ENCODE data around the gene TRIM69.
A peak's percentile ranks its signal among the peaks of the same experiment; 100 is the strongest.

TRIM69 gene

DNA sequence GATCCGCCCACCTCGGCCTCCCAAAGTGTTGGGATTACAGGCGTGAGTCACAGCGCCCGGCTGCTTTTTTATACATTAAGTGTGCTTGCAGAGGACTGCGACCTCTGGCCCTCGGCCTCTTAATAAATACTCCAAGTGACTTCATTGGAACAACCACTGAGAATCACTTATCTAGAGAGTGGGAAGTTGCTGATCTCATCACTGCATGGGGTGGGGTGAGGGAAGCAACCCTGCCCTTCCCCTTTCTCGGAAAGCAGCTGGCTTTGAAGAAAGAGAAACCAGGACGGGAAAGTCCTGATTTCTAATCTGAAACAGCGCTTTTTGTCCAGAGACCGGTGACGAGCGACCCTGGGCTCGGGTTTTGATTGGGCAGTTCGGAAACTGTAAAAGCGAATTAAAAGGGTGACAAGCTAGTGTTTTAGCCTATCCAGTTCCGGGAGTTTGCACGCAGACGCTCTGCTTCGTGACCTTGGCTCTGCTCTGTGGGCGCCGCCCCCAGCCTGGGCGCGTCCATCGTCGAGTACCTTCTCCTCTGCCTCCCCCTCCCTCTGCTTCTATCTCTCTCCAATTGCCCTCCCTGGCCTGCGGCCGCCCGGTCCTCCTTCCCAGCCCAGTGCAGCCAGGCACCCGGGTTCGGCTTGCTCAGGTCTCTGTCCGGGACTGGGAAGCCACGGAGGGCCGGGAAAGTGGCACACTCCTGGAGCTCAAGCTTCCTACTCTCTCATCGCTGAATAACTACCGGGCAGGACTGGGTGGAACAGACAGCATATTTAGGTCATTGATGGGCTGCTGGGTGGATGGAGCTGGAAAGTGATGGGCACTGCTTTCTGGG lies 7.5 kb upstream of the TRIM69 start:
- TF ChIP-seq, protein P1, sequence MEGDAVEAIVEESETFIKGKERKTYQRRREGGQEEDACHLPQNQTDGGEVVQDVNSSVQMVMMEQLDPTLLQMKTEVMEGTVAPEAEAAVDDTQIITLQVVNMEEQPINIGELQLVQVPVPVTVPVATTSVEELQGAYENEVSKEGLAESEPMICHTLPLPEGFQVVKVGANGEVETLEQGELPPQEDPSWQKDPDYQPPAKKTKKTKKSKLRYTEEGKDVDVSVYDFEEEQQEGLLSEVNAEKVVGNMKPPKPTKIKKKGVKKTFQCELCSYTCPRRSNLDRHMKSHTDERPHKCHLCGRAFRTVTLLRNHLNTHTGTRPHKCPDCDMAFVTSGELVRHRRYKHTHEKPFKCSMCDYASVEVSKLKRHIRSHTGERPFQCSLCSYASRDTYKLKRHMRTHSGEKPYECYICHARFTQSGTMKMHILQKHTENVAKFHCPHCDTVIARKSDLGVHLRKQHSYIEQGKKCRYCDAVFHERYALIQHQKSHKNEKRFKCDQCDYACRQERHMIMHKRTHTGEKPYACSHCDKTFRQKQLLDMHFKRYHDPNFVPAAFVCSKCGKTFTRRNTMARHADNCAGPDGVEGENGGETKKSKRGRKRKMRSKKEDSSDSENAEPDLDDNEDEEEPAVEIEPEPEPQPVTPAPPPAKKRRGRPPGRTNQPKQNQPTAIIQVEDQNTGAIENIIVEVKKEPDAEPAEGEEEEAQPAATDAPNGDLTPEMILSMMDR (IDR thresholded peaks at IDR 0.05; ENCODE audit: low read depth, low read length, poor library complexity, severe bottlenecking): no peak
- TF ChIP-seq EZH2phosphoT487 (IDR thresholded peaks at IDR 0.05; ENCODE audit: borderline replicate concordance, low read length): no peak
- H4K20me1 ChIP-seq (ENCODE audit: control insufficient read depth, insufficient read depth, low read depth, low read length): no peaks in the 10 kb centered on the region
- peaks cover 34% of the 10 kb centered on the region for H3F3A ChIP-seq (ENCODE audit: control insufficient read depth, insufficient read depth)
- H3K36me3 ChIP-seq (ENCODE audit: control insufficient read depth, low read length): peaks cover 14% of the 10 kb centered on the region
- no peaks in the 10 kb centered on the region for H3K9me2 ChIP-seq (replicated peaks; ENCODE audit: control insufficient read depth, low read length)
- no peaks in the 10 kb centered on the region for H3K9me3 ChIP-seq (ENCODE audit: control insufficient read depth, insufficient read depth, low read length)
- peak overlapping the region; percentile 100 for H3K4me3 ChIP-seq (ENCODE audit: low read length)
- H3K4me2 ChIP-seq (ENCODE audit: low read length): peak overlapping the region; percentile 99
- H3K79me2 ChIP-seq (ENCODE audit: control insufficient read depth, low read length): peaks cover 17% of the 10 kb centered on the region
- H3K27me3 ChIP-seq (ENCODE audit: control insufficient read depth, low read length): no peaks in the 10 kb centered on the region
- H3K4me1 ChIP-seq (ENCODE audit: control insufficient read depth, low read length): peaks cover 60% of the 10 kb centered on the region
- peak overlapping the region; percentile 84 for H3K27ac ChIP-seq (ENCODE audit: low read depth, low read length)

DNA sequence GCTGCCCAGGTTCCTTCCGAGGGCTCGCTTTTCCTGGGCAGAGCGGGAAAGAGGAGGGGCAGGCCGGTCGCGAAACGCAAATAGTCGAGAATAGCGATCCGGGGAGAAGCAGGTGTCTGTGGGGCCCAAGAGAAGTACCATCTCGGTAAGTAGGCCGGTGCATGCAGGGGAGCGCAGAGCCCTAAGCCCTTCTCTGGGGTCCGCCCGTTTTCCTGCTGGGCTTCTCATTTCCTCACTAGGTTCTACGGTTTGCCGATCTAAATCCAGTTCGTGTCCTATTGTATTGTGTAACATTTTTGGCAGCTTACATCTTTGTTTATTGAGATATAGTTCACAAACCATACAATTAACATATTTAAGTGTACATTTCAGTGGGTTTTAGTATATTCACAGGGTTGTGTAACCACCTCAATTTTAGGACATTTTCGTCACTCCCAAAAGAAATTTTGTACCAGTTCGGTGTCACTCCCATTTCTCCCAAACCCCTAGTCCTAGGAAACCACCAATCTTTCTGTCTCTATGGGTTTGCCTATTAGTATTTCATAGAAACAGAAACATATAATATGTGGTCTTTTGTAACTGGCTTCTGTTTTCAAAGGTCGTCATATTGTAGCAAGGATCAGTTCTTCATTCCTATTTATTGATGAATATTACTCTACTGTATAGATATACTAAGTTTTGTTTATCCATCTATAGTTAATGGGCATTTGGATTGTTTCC lies 6.8 kb upstream of the TRIM69 start:
- Histone ChIP-seq H3K9me3 (ENCODE audit: control insufficient read depth, insufficient read depth, low read length) (no peaks in the 10 kb centered on the region), H3K4me3 (ENCODE audit: low read length) (peak overlapping the region; percentile 100), H3K4me2 (ENCODE audit: low read length) (peak overlapping the region; percentile 99), H3F3A (ENCODE audit: control insufficient read depth, insufficient read depth) (peaks cover 30% of the 10 kb centered on the region), H3K27ac (ENCODE audit: low read depth, low read length) (peak overlapping the region; percentile 84), H3K27me3 (ENCODE audit: control insufficient read depth, low read length) (no peaks in the 10 kb centered on the region), H3K79me2 (ENCODE audit: control insufficient read depth, low read length) (peaks cover 17% of the 10 kb centered on the region), H3K9me2 (replicated peaks; ENCODE audit: control insufficient read depth, low read length) (no peaks in the 10 kb centered on the region), H3K4me1 (ENCODE audit: control insufficient read depth, low read length) (peaks cover 53% of the 10 kb centered on the region), H4K20me1 (ENCODE audit: control insufficient read depth, insufficient read depth, low read depth, low read length) (no peaks in the 10 kb centered on the region), H3K36me3 (ENCODE audit: control insufficient read depth, low read length) (peaks cover 14% of the 10 kb centered on the region)
- TF ChIP-seq, protein P1 (IDR thresholded peaks at IDR 0.05; ENCODE audit: low read depth, low read length, poor library complexity, severe bottlenecking): no peak
- TF ChIP-seq EZH2phosphoT487 (IDR thresholded peaks at IDR 0.05; ENCODE audit: borderline replicate concordance, low read length): no peak

DNA sequence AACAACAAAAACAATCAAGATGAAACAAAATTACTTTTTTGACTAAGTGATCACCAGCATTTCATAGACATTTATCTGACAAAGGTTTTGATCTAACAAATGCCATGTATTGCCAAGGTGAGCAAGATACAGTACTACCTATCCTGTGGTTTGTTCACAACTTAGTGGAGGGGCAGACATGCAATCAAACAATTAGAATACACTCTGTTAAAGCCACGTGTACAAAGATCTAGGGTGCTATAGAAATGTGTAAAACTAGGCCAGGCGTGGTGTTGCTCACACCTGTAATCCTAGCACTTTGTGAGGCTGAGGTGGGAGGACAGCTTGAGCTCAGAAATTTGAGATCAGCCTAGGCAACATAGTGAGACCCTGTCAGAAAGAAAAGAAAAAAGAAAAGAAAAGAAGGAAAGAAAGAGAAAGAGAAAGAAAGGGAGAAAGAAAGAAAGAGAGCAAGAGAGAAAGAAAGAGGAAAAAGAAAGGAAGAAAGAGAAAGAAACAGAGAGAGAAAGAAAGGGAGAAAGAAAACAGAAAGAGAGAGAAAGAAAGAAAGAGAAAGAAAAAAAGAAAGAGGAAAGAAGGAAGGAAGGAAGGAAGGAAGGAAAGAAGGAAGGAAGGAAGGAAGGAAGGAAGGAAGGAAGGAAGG lies 1.4 kb upstream of the TRIM69 start:
- no peaks in the 10 kb centered on the region for H3K9me2 ChIP-seq (replicated peaks; ENCODE audit: control insufficient read depth, low read length)

More for the DNA sequence above, 1.4 kb upstream of the TRIM69 start:
- TF ChIP-seq, protein P1 (IDR thresholded peaks at IDR 0.05; ENCODE audit: low read depth, low read length, poor library complexity, severe bottlenecking): no peak
- no peak for TF ChIP-seq EZH2phosphoT487 (IDR thresholded peaks at IDR 0.05; ENCODE audit: borderline replicate concordance, low read length)
- H3K27me3 ChIP-seq (ENCODE audit: control insufficient read depth, low read length): no peaks in the 10 kb centered on the region
- peak overlapping the region; percentile 38; the same call in 1 of the 2 replicates for H3K4me2 ChIP-seq (ENCODE audit: low read length)
- no peak overlapping the region for H3K27ac ChIP-seq (ENCODE audit: low read depth, low read length)
- H3K4me1 ChIP-seq (ENCODE audit: control insufficient read depth, low read length): peaks cover 29% of the 10 kb centered on the region
- H3K36me3 ChIP-seq (ENCODE audit: control insufficient read depth, low read length): peaks cover 12% of the 10 kb centered on the region
- H3K9me3 ChIP-seq (ENCODE audit: control insufficient read depth, insufficient read depth, low read length): no peaks in the 10 kb centered on the region
- peaks cover 14% of the 10 kb centered on the region; the same call in 1 of the 2 replicates for H3F3A ChIP-seq (ENCODE audit: control insufficient read depth, insufficient read depth)
- no peak overlapping the region for H3K4me3 ChIP-seq (ENCODE audit: low read length)
- H3K79me2 ChIP-seq (ENCODE audit: control insufficient read depth, low read length): peaks cover 7% of the 10 kb centered on the region
- no peaks in the 10 kb centered on the region for H4K20me1 ChIP-seq (ENCODE audit: control insufficient read depth, insufficient read depth, low read depth, low read length)

Data from DOHH2 (cell line).